ENCODE measurements around the gene PBLD. TPM values are rescaled to one million over a fixed set of nuclear protein-coding genes. Genes with fewer than 3 reads are reported as not detected.
"Not testable (repeated sequence)": the region's sequence is repeated elsewhere in the genome, so short reads cannot be mapped to it uniquely, and the experiment has no call there.

PBLD gene
- total RNA-seq, 2 donors from 2014 or later: 1.9 to 2.7 TPM

- ATAC-seq (replicated peaks in 1 of 2) (no peak), DNase-seq (no peak)
- H3K27me3 Mint-ChIP-seq (ENCODE audit: low read depth): no peaks in the 10 kb centered on the region
- no peaks in the 10 kb centered on the region for H3K9me3 Mint-ChIP-seq
- peaks cover 8% of the 10 kb centered on the region for H3K4me1 Mint-ChIP-seq (ENCODE audit: low read depth)
- H3K36me3 Mint-ChIP-seq (ENCODE audit: insufficient read depth in 2 of 2): no peaks in the 10 kb centered on the region
- H3K27ac Mint-ChIP-seq: no peak overlapping the region
- no peak overlapping the region for H3K4me3 Mint-ChIP-seq
These were observed 80.9 kb downstream of the PBLD start for GRCh38 chr10:68251625-68252495.

- H3K36me3 Mint-ChIP-seq (ENCODE audit: insufficient read depth in 2 of 2): no peaks in the 10 kb centered on the region
- ATAC-seq (replicated peaks in 1 of 2) (no peak), DNase-seq (no peak)
- no peak overlapping the region for H3K4me3 Mint-ChIP-seq
- no peaks in the 10 kb centered on the region for H3K9me3 Mint-ChIP-seq
- H3K27me3 Mint-ChIP-seq (ENCODE audit: low read depth): no peaks in the 10 kb centered on the region
- H3K27ac Mint-ChIP-seq: no peak overlapping the region
- peaks cover 8% of the 10 kb centered on the region for H3K4me1 Mint-ChIP-seq (ENCODE audit: low read depth)
These were observed 81.6 kb downstream of the PBLD start for GRCh38 chr10:68251151-68251550.

- peaks cover 8% of the 10 kb centered on the region for H3K4me1 Mint-ChIP-seq (ENCODE audit: low read depth)
- ATAC-seq (replicated peaks in 1 of 2) (no peak), DNase-seq (no peak)
- H3K36me3 Mint-ChIP-seq (ENCODE audit: insufficient read depth in 2 of 2): no peaks in the 10 kb centered on the region
- no peaks in the 10 kb centered on the region for H3K9me3 Mint-ChIP-seq
- H3K27me3 Mint-ChIP-seq (ENCODE audit: low read depth): no peaks in the 10 kb centered on the region
- H3K4me3 Mint-ChIP-seq: no peak overlapping the region
- no peak overlapping the region for H3K27ac Mint-ChIP-seq
These were observed 83.4 kb downstream of the PBLD start for GRCh38 chr10:68249297-68249696.

GRCh38 chr10:68247931-68248330 lies 84.8 kb downstream of the PBLD start:
- DNase-seq (no peak), ATAC-seq (replicated peaks in 1 of 2) (no peak)
- Mint-ChIP-seq H3K27me3 (ENCODE audit: low read depth) (no peaks in the 10 kb centered on the region), H3K4me3 (no peak overlapping the region), H3K27ac (no peak overlapping the region), H3K36me3 (ENCODE audit: insufficient read depth in 2 of 2) (no peaks in the 10 kb centered on the region), H3K9me3 (no peaks in the 10 kb centered on the region), H3K4me1 (ENCODE audit: low read depth) (peaks cover 8% of the 10 kb centered on the region)

- H3K27ac Mint-ChIP-seq; ATAC-seq (replicated peaks in 1 of 2); H3K9me3 Mint-ChIP-seq; H3K36me3 Mint-ChIP-seq (ENCODE audit: insufficient read depth in 2 of 2); DNase-seq; H3K4me1 Mint-ChIP-seq (ENCODE audit: low read depth); H3K4me3 Mint-ChIP-seq; H3K27me3 Mint-ChIP-seq (ENCODE audit: low read depth): not testable (repeated sequence)
These were observed 86.3 kb downstream of the PBLD start for GRCh38 chr10:68246397-68246796.

GRCh38 chr10:68242051-68242450 lies 90.7 kb downstream of the PBLD start:
- Mint-ChIP-seq H3K4me1 (ENCODE audit: low read depth) (no peaks in the 10 kb centered on the region), H3K27me3 (ENCODE audit: low read depth) (no peaks in the 10 kb centered on the region), H3K9me3 (no peaks in the 10 kb centered on the region), H3K4me3 (no peak overlapping the region), H3K27ac (no peak overlapping the region), H3K36me3 (ENCODE audit: insufficient read depth in 2 of 2) (no peaks in the 10 kb centered on the region)
- no peak for DNase-seq
- no peak for ATAC-seq (replicated peaks in 1 of 2)

- Mint-ChIP-seq H3K4me3 (no peak overlapping the region), H3K27me3 (ENCODE audit: low read depth) (no peaks in the 10 kb centered on the region), H3K9me3 (no peaks in the 10 kb centered on the region), H3K4me1 (ENCODE audit: low read depth) (no peaks in the 10 kb centered on the region), H3K36me3 (ENCODE audit: insufficient read depth in 2 of 2) (no peaks in the 10 kb centered on the region), H3K27ac (no peak overlapping the region)
- DNase-seq: no peak
- no peak for ATAC-seq (replicated peaks in 1 of 2)
These were observed 93.1 kb downstream of the PBLD start for GRCh38 chr10:68239596-68240150.

GRCh38 chr10:68239069-68239468 lies 93.7 kb downstream of the PBLD start:
- Mint-ChIP-seq H3K9me3 (no peaks in the 10 kb centered on the region), H3K4me3 (no peak overlapping the region), H3K27me3 (ENCODE audit: low read depth) (no peaks in the 10 kb centered on the region), H3K4me1 (ENCODE audit: low read depth) (no peaks in the 10 kb centered on the region), H3K27ac (no peak overlapping the region), H3K36me3 (ENCODE audit: insufficient read depth in 2 of 2) (no peaks in the 10 kb centered on the region)
- no peak for ATAC-seq (replicated peaks in 1 of 2)
- DNase-seq: no peak

- no peak for DNase-seq
- peaks cover 5% of the 10 kb centered on the region for H3K27me3 Mint-ChIP-seq (ENCODE audit: low read depth)
- no peaks in the 10 kb centered on the region for H3K9me3 Mint-ChIP-seq
- no peak overlapping the region for H3K4me3 Mint-ChIP-seq
- no peak overlapping the region for H3K27ac Mint-ChIP-seq
- H3K36me3 Mint-ChIP-seq (ENCODE audit: insufficient read depth in 2 of 2): no peaks in the 10 kb centered on the region
- ATAC-seq (replicated peaks in 1 of 2): no peak
- H3K4me1 Mint-ChIP-seq (ENCODE audit: low read depth): no peaks in the 10 kb centered on the region
These were observed 94.4 kb downstream of the PBLD start for GRCh38 chr10:68238371-68238770.

- Mint-ChIP-seq H3K4me1 (ENCODE audit: low read depth) (no peaks in the 10 kb centered on the region), H3K4me3 (no peak overlapping the region), H3K27me3 (ENCODE audit: low read depth) (peaks cover 15% of the 10 kb centered on the region), H3K27ac (no peak overlapping the region), H3K9me3 (no peaks in the 10 kb centered on the region), H3K36me3 (ENCODE audit: insufficient read depth in 2 of 2) (no peaks in the 10 kb centered on the region)
- DNase-seq (no peak), ATAC-seq (replicated peaks in 1 of 2) (no peak)
These were observed 95.6 kb downstream of the PBLD start for GRCh38 chr10:68237173-68237572.

- Mint-ChIP-seq H3K4me1 (ENCODE audit: low read depth) (peaks cover 9% of the 10 kb centered on the region), H3K4me3 (no peak overlapping the region), H3K36me3 (ENCODE audit: insufficient read depth in 2 of 2) (no peaks in the 10 kb centered on the region), H3K27me3 (ENCODE audit: low read depth) (peaks cover 26% of the 10 kb centered on the region), H3K9me3 (no peaks in the 10 kb centered on the region), H3K27ac (no peak overlapping the region)
- ATAC-seq (replicated peaks in 1 of 2) (no peak), DNase-seq (no peak)
These were observed 97.1 kb downstream of the PBLD start for GRCh38 chr10:68235581-68235980.

- Mint-ChIP-seq H3K27ac (no peak overlapping the region), H3K27me3 (ENCODE audit: low read depth) (peaks cover 28% of the 10 kb centered on the region), H3K36me3 (ENCODE audit: insufficient read depth in 2 of 2) (no peaks in the 10 kb centered on the region), H3K4me1 (ENCODE audit: low read depth) (peaks cover 10% of the 10 kb centered on the region), H3K4me3 (no peak overlapping the region), H3K9me3 (no peaks in the 10 kb centered on the region)
- ATAC-seq (replicated peaks in 1 of 2) (no peak), DNase-seq (no peak)
These were observed 97.6 kb downstream of the PBLD start for GRCh38 chr10:68235111-68235510.

GRCh38 chr10:68233046-68233445 lies 99.7 kb downstream of the PBLD start:
- Mint-ChIP-seq H3K4me1 (ENCODE audit: low read depth) (peaks cover 10% of the 10 kb centered on the region), H3K36me3 (ENCODE audit: insufficient read depth in 2 of 2) (no peaks in the 10 kb centered on the region), H3K27me3 (ENCODE audit: low read depth) (peaks cover 39% of the 10 kb centered on the region), H3K27ac (no peak overlapping the region), H3K9me3 (no peaks in the 10 kb centered on the region), H3K4me3 (no peak overlapping the region)
- ATAC-seq (replicated peaks in 1 of 2) (no peak), DNase-seq (no peak)
